Dermis microvascular lymphatic vessel endothelial cell (primary cell): ENCODE results near the gene ENOX1. TPM values are rescaled to one million over a fixed set of nuclear protein-coding genes. Genes with fewer than 3 reads are reported as not detected.

Experiments used
- DNase-seq, 2 donors: peaks; one replicate each; pipeline versions ENCODE4 v3.0.0 to v3.0.0-alpha.2; 2010; ENCODE audit warnings: low read depth in 2 of 2
- total RNA-seq: library from RNA; depleted of rRNA; stranded (reverse); fragments of >200 nt; gene quantifications from 2 replicates; pipeline ENCODE4 v1.2.1, GENCODE V29; 2014

Gene ENOX1
- total RNA-seq, 1 donor from 2014 or later = 1.2 TPM

- DNase-seq = no peak
Measured at GRCh38 chr13:43669964-43670363, 116.8 kb downstream of the ENOX1 start.

GRCh38 chr13:43669101-43669500 is 117.7 kb downstream of the ENOX1 start:
- no peak for DNase-seq

- DNase-seq = no peak
Measured at GRCh38 chr13:43666403-43666802, 120.4 kb downstream of the ENOX1 start.

GRCh38 chr13:43665388-43665787 is 121.4 kb downstream of the ENOX1 start:
- DNase-seq = no peak

GRCh38 chr13:43664700-43665191 is 122.0 kb downstream of the ENOX1 start:
- peak; percentile 5 to 19 for DNase-seq

- peak in 1 of 2 donors; percentile 3 for DNase-seq
Measured at GRCh38 chr13:43663474-43664090, 123.2 kb downstream of the ENOX1 start.

- no peak for DNase-seq
Measured at GRCh38 chr13:43662976-43663375, 123.8 kb downstream of the ENOX1 start.

GRCh38 chr13:43661161-43661830 is 125.5 kb downstream of the ENOX1 start:
- no peak for DNase-seq

- no peak for DNase-seq
Measured at GRCh38 chr13:43657485-43657884, 129.3 kb downstream of the ENOX1 start.

- no peak for DNase-seq
Measured at GRCh38 chr13:43653980-43654379, 132.8 kb downstream of the ENOX1 start.

- DNase-seq = no peak
Measured at GRCh38 chr13:43653395-43653794, 133.4 kb downstream of the ENOX1 start.

GRCh38 chr13:43652760-43653159 is 134.0 kb downstream of the ENOX1 start:
- no peak for DNase-seq

- no peak for DNase-seq
Measured at GRCh38 chr13:43650882-43651281, 135.9 kb downstream of the ENOX1 start.

GRCh38 chr13:43648733-43649132 is 138.0 kb downstream of the ENOX1 start:
- no peak for DNase-seq

- DNase-seq = no peak
Measured at GRCh38 chr13:43647471-43647870, 139.3 kb downstream of the ENOX1 start.

GRCh38 chr13:43640476-43640875 is 146.3 kb downstream of the ENOX1 start:
- no peak for DNase-seq

- no peak for DNase-seq
Measured at GRCh38 chr13:43631106-43631505, 155.7 kb downstream of the ENOX1 start.

- no peak for DNase-seq
Measured at GRCh38 chr13:43629691-43630480, 156.9 kb downstream of the ENOX1 start.

- no peak for DNase-seq
Measured at GRCh38 chr13:43626994-43627393, 159.8 kb downstream of the ENOX1 start.

GRCh38 chr13:43614063-43614462 is 172.7 kb downstream of the ENOX1 start:
- DNase-seq = no peak

GRCh38 chr13:43611281-43612273 is 175.2 kb downstream of the ENOX1 start:
- no peak for DNase-seq
